ENCODE data around the gene ITIH5. TPM values are rescaled to one million over a fixed set of nuclear protein-coding genes. Genes with fewer than 3 reads are reported as not detected.

Gene ITIH5
- total and polyA plus RNA-seq, 2 donors (not counting 1 experiment from before 2014, with no cell fraction given) = not detected

DNA sequence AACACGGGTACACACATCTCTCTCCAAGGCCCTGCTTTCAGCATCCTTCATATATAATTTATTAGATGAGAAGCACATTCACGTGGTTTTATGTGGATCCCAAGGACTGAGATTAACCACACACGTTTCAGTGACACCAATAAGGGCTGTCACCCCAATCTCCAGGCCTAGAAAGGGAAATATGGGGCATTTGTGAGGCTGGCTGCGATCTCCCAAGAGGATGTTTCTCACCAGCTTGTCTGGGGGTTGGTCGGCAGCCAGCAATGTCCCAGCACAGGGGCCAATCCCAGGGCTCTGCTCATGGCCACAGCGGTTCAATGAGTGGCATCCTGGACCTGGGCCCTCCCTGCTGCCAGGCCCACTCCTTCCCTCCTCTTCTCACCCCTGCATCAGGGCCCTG, 115.5 kb downstream of the ITIH5 start:
- Histone ChIP-seq H3K27me3 (replicated peaks in 1 of 4; ENCODE audit: control extremely low read depth in 1 of 4, control insufficient read depth in 3 of 4, insufficient read depth in 4 of 4, low read length in 3 of 4) (no peaks in the 10 kb centered on the region), H2AFZ (ENCODE audit: insufficient read depth, low read depth, low read length, poor library complexity, severe bottlenecking) (no peak overlapping the region), H3K79me2 (ENCODE audit: control insufficient read depth, insufficient read depth, low read length) (no peaks in the 10 kb centered on the region), H3K4me2 (replicated peaks; ENCODE audit: low read depth, low read length, poor library complexity, severe bottlenecking) (no peak overlapping the region), H3K9ac (ENCODE audit: low read length) (no peak overlapping the region), H3K36me3 (replicated peaks in 1 of 2; ENCODE audit: control extremely low read depth in 1 of 2, control insufficient read depth in 1 of 2, extremely low read depth in 1 of 2, insufficient read depth in 2 of 2, low read length in 1 of 2) (no peaks in the 10 kb centered on the region), H3K4me1 (ENCODE audit: control insufficient read depth in 2 of 2, insufficient read depth in 2 of 2, low read length in 2 of 2) (no peaks in the 10 kb centered on the region), H3K9me3 (ENCODE audit: control extremely low read depth in 1 of 3, control insufficient read depth in 2 of 3, insufficient read depth in 1 of 3, low read length in 2 of 3) (peaks cover 0 to 3% (median 0%) of the 10 kb centered on the region in 3 donors), H3K4me3 (ENCODE audit: control extremely low read depth in 1 of 5, extremely low read depth in 1 of 5, insufficient read depth in 1 of 5, low read depth in 2 of 5, low read length in 4 of 5) (no peak overlapping the region), H3K27ac (ENCODE audit: low read length in 2 of 2) (no peak overlapping the region), H4K20me1 (ENCODE audit: control insufficient read depth, insufficient read depth, low read length, poor library complexity, severe bottlenecking) (no peaks in the 10 kb centered on the region)
- ATAC-seq (ENCODE audit: low read depth) (no peak), DNase-seq (no peak)
- no peak overlapping the region for H3K4me3 Mint-ChIP-seq
- H3K27me3 Mint-ChIP-seq = peaks cover 2% of the 10 kb centered on the region
- intact Hi-C loops (cut with micrococcal nuclease) = no loop called here
- H3K4me1 Mint-ChIP-seq = no peaks in the 10 kb centered on the region
- H3K27ac Mint-ChIP-seq = no peak overlapping the region
- TF ChIP-seq, protein P1, sequence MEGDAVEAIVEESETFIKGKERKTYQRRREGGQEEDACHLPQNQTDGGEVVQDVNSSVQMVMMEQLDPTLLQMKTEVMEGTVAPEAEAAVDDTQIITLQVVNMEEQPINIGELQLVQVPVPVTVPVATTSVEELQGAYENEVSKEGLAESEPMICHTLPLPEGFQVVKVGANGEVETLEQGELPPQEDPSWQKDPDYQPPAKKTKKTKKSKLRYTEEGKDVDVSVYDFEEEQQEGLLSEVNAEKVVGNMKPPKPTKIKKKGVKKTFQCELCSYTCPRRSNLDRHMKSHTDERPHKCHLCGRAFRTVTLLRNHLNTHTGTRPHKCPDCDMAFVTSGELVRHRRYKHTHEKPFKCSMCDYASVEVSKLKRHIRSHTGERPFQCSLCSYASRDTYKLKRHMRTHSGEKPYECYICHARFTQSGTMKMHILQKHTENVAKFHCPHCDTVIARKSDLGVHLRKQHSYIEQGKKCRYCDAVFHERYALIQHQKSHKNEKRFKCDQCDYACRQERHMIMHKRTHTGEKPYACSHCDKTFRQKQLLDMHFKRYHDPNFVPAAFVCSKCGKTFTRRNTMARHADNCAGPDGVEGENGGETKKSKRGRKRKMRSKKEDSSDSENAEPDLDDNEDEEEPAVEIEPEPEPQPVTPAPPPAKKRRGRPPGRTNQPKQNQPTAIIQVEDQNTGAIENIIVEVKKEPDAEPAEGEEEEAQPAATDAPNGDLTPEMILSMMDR (IDR thresholded peaks at IDR 0.05) = no peak
- TF ChIP-seq EZH2 (IDR thresholded peaks at IDR 0.05; ENCODE audit: borderline replicate concordance, insufficient read depth, low read depth, low read length, poor library complexity, severe bottlenecking) = no peak
- no peaks in the 10 kb centered on the region for H3K9me3 Mint-ChIP-seq (ENCODE audit: insufficient read depth)
- WGBS (ENCODE audit: insufficient coverage) = 75% methylated on average over 4 of the region's 6 CpGs
- ChIA-PET CTCF (no interaction called here), POLR2A (no interaction called here)

DNA sequence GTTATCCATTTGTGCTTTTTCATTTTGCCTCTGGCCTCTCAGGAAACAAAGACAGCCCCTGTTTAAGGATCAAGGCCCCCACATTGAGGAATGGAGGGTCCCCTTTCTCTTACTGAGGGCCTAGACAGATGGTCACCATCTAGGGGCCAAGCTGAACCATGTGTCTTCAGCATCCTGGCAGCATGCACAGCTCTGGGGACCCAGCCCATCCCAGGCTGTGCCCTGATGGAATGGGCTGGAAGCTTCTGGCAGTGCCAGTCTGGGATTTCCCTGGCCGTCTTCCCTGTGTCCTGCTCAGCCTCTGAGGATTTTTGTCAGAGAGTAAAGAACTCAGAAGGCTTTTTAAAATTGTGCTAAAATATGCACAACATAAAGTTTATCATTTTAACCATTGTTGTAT, 116.8 kb downstream of the ITIH5 start:
- peaks cover 0 to 3% (median 0%) of the 10 kb centered on the region in 3 donors for H3K9me3 ChIP-seq (ENCODE audit: control extremely low read depth in 1 of 3, control insufficient read depth in 2 of 3, insufficient read depth in 1 of 3, low read length in 2 of 3)
- H3K36me3 ChIP-seq (replicated peaks in 1 of 2; ENCODE audit: control extremely low read depth in 1 of 2, control insufficient read depth in 1 of 2, extremely low read depth in 1 of 2, insufficient read depth in 2 of 2, low read length in 1 of 2) = no peaks in the 10 kb centered on the region
- Mint-ChIP-seq H3K27ac (no peak overlapping the region), H3K9me3 (ENCODE audit: insufficient read depth) (no peaks in the 10 kb centered on the region), H3K4me1 (no peaks in the 10 kb centered on the region), H3K4me3 (no peak overlapping the region), H3K27me3 (peaks cover 2% of the 10 kb centered on the region)
- DNase-seq (no peak), ATAC-seq (ENCODE audit: low read depth) (no peak)
- no peaks in the 10 kb centered on the region for H3K79me2 ChIP-seq (ENCODE audit: control insufficient read depth, insufficient read depth, low read length)
- CTCF ChIA-PET = no interaction called here
- no peaks in the 10 kb centered on the region for H4K20me1 ChIP-seq (ENCODE audit: control insufficient read depth, insufficient read depth, low read length, poor library complexity, severe bottlenecking)
- intact Hi-C loops (cut with micrococcal nuclease) = no loop called here
- no peak overlapping the region for H3K9ac ChIP-seq (ENCODE audit: low read length)
- no peak overlapping the region for H3K4me3 ChIP-seq (ENCODE audit: control extremely low read depth in 1 of 5, extremely low read depth in 1 of 5, insufficient read depth in 1 of 5, low read depth in 2 of 5, low read length in 4 of 5)
- H3K27ac ChIP-seq (ENCODE audit: low read length in 2 of 2) = no peak overlapping the region
- TF ChIP-seq, protein P1 (IDR thresholded peaks at IDR 0.05) = no peak
- no peak for TF ChIP-seq EZH2 (IDR thresholded peaks at IDR 0.05; ENCODE audit: borderline replicate concordance, insufficient read depth, low read depth, low read length, poor library complexity, severe bottlenecking)
- POLR2A ChIA-PET = no interaction called here
- H3K4me2 ChIP-seq (replicated peaks; ENCODE audit: low read depth, low read length, poor library complexity, severe bottlenecking) = no peak overlapping the region
- no CpG with 5 or more reads among the region's 1 CpG for WGBS (ENCODE audit: insufficient coverage)
- no peaks in the 10 kb centered on the region for H3K4me1 ChIP-seq (ENCODE audit: control insufficient read depth in 2 of 2, insufficient read depth in 2 of 2, low read length in 2 of 2)
- H3K27me3 ChIP-seq (replicated peaks in 1 of 4; ENCODE audit: control extremely low read depth in 1 of 4, control insufficient read depth in 3 of 4, insufficient read depth in 4 of 4, low read length in 3 of 4) = no peaks in the 10 kb centered on the region
- H2AFZ ChIP-seq (ENCODE audit: insufficient read depth, low read depth, low read length, poor library complexity, severe bottlenecking) = no peak overlapping the region
